A549 (cell line): ENCODE data around the gene OGFR.

Experiments
- CEBPB ChIP-seq, 2 experiments: fragments of >200 bp in 1 of 2; sonication (Bioruptor Twin) in 1 of 2; formaldehyde crosslinking in 1 of 2; IDR thresholded peaks; 2 replicates each; pipeline ENCODE4 v1.6.1; 2012 to 2016
- CTCF ChIP-seq: fragments of >200 bp; sonication (Bioruptor Twin); formaldehyde crosslinking; IDR thresholded peaks from 3 replicates; pipeline ENCODE4 v1.5.1; 2016
- POLR2A ChIP-seq: IDR thresholded peaks from 2 replicates; pipeline ENCODE4 v1.6.1; 2012; ENCODE audit warnings: mild to moderate bottlenecking, low read length
- USF2 ChIP-seq: fragments of 450-650 bp; IDR thresholded peaks from 2 replicates; pipeline ENCODE4 v1.6.1; 2014; ENCODE audit warnings: antibody characterized with exemption

GRCh38 chr20:62832951-62833391 lies 28.3 kb downstream of the OGFR start:
- TF ChIP-seq POLR2A, result no peak
- no peak for TF ChIP-seq CTCF
- no peak for TF ChIP-seq USF2
- TF ChIP-seq CEBPB (IDR thresholded peaks at IDR 0.05), result no peak
